ENCODE data around the gene BLOC1S5. TPM values are rescaled to one million over a fixed set of nuclear protein-coding genes. Genes with fewer than 3 reads are reported as not detected.

The BLOC1S5 gene
- total RNA-seq, 3 donors from 2014 or later, result 12.5 to 26.2 (median 16.6) TPM

- no peaks in the 10 kb centered on the region for H3K4me1 ChIP-seq
- no peaks in the 10 kb centered on the region for H3K36me3 ChIP-seq
- H3K27me3 ChIP-seq, result no peaks in the 10 kb centered on the region
- no peak overlapping the region for H3K27ac ChIP-seq
- TF ChIP-seq POLR2A (IDR thresholded peaks at IDR 0.05) (no peak), POLR2AphosphoS5 (IDR thresholded peaks at IDR 0.05) (no peak), CTCF (IDR thresholded peaks at IDR 0.05) (no peak)
- no peak overlapping the region for H3K4me3 ChIP-seq
- no peak for DNase-seq (ENCODE audit: low spot score in 2 of 2)
- no peaks in the 10 kb centered on the region for H3K9me3 ChIP-seq
- intact Hi-C loops (cut with DNase I; ENCODE audit: low total_unique reads), result no loop called here
Measured at GRCh38 chr6:8079126-8079525, 14.9 kb upstream of the BLOC1S5 start.

DNA sequence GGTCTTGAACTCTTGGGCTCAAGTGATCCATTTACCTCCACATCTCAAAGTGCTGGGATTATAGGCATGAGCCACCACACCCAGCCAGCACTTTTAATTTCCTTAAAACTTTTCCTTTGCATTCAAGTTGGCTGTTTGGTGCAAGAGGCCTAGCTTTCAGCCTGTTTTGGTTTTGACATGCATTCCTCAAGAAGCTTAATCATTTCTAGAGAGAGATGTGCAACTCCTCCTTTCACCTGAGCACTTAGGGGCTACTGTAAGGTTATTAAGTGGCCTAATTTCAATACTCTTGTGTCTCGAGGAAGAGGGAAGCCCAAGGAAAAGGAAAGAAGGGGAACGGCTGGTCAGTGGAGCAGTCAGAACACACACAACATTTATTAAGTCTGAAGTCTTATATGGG, 13.8 kb upstream of the BLOC1S5 start:
- H3K9me3 ChIP-seq, result no peaks in the 10 kb centered on the region
- no peak overlapping the region for H3K4me3 ChIP-seq
- H3K36me3 ChIP-seq, result no peaks in the 10 kb centered on the region
- TF ChIP-seq CTCF (IDR thresholded peaks at IDR 0.05) (no peak), POLR2A (IDR thresholded peaks at IDR 0.05) (no peak), POLR2AphosphoS5 (IDR thresholded peaks at IDR 0.05) (no peak)
- H3K4me1 ChIP-seq, result no peaks in the 10 kb centered on the region
- no peak overlapping the region for H3K27ac ChIP-seq
- intact Hi-C loops (cut with DNase I; ENCODE audit: low total_unique reads), result no loop called here
- no peak for DNase-seq (ENCODE audit: low spot score in 2 of 2)
- no peaks in the 10 kb centered on the region for H3K27me3 ChIP-seq

DNA sequence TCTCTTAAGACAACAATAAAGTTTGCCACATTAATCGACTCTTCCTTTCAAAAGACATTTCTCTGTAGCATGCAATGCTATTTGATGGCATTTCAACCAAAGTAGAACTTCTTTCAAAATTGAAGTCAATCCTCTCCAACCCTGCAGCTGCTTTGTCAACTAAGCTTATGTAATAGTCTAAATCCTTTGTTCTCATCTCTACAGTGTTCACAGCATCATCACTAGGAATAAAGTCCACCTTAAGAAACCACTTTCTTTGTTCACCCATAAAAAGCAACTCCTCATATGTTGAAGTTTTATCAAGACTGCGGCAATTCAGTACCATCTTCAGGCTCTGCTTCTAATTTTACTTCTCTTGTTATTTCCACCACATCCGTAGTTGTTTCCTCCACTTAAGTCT, 11.5 kb upstream of the BLOC1S5 start:
- no peaks in the 10 kb centered on the region for H3K9me3 ChIP-seq
- no peak for DNase-seq (ENCODE audit: low spot score in 2 of 2)
- no peaks in the 10 kb centered on the region for H3K36me3 ChIP-seq
- no peaks in the 10 kb centered on the region for H3K27me3 ChIP-seq
- TF ChIP-seq CTCF (IDR thresholded peaks at IDR 0.05), result no peak
- no peak for TF ChIP-seq POLR2A (IDR thresholded peaks at IDR 0.05)
- TF ChIP-seq POLR2AphosphoS5 (IDR thresholded peaks at IDR 0.05), result no peak
- H3K4me1 ChIP-seq, result no peaks in the 10 kb centered on the region
- H3K4me3 ChIP-seq, result no peak overlapping the region
- H3K27ac ChIP-seq, result no peak overlapping the region
- intact Hi-C loops (cut with DNase I; ENCODE audit: low total_unique reads), result no loop called here

DNA sequence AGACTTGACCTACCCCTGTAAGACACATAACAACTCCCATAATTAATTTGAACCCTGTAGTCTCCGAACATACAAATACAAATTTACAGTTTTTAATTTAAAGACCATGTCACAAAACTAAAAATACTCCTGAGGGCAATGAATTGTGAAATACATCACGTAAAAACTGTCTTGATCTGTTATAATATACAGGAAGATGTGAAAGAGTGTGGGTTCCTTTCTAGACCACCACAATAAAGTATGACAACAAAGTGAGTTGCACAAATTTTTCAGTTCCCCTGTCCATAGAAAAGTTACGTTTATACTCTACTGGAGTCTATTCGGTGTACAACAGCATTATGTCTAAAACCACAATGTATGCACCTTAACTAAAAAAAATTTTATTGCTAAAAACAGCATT, 11.0 kb upstream of the BLOC1S5 start:
- intact Hi-C loops (cut with DNase I; ENCODE audit: low total_unique reads), result no loop called here
- Histone ChIP-seq H3K4me1 (no peaks in the 10 kb centered on the region), H3K4me3 (no peak overlapping the region), H3K27ac (no peak overlapping the region), H3K27me3 (no peaks in the 10 kb centered on the region), H3K36me3 (no peaks in the 10 kb centered on the region), H3K9me3 (no peaks in the 10 kb centered on the region)
- DNase-seq (ENCODE audit: low spot score in 2 of 2), result no peak
- TF ChIP-seq CTCF (IDR thresholded peaks at IDR 0.05), result no peak

GRCh38 chr6:8074213-8074612, 10.0 kb upstream of the BLOC1S5 start:
- no peaks in the 10 kb centered on the region for H3K27me3 ChIP-seq
- no peak for DNase-seq (ENCODE audit: low spot score in 2 of 2)
- TF ChIP-seq CTCF (IDR thresholded peaks at IDR 0.05), result no peak
- no peak for TF ChIP-seq POLR2AphosphoS5 (IDR thresholded peaks at IDR 0.05)
- TF ChIP-seq POLR2A (IDR thresholded peaks at IDR 0.05), result no peak
- no peaks in the 10 kb centered on the region for H3K36me3 ChIP-seq
- H3K9me3 ChIP-seq, result no peaks in the 10 kb centered on the region
- intact Hi-C loops (cut with DNase I; ENCODE audit: low total_unique reads), result no loop called here
- no peak overlapping the region for H3K4me3 ChIP-seq
- no peaks in the 10 kb centered on the region for H3K4me1 ChIP-seq
- no peak overlapping the region for H3K27ac ChIP-seq
